Stimulated activated CD4-positive, alpha-beta T cell treated with anti-CD3 and anti-CD28 coated beads, Interleukin-15, amount 100 ng/mL, for 48 hours (primary cell): ENCODE data around the gene PTBP3.
"Not testable (repeated sequence)": the region's sequence is repeated elsewhere in the genome, so short reads cannot be mapped to it uniquely, and the experiment has no call there.

Experiments used
- DNase-seq, 2 donors: peaks; one replicate each; pipeline ENCODE4 v3.0.0-alpha.2; 2020; ENCODE audit warnings: low read depth in 2 of 2

The PTBP3 gene

DNA sequence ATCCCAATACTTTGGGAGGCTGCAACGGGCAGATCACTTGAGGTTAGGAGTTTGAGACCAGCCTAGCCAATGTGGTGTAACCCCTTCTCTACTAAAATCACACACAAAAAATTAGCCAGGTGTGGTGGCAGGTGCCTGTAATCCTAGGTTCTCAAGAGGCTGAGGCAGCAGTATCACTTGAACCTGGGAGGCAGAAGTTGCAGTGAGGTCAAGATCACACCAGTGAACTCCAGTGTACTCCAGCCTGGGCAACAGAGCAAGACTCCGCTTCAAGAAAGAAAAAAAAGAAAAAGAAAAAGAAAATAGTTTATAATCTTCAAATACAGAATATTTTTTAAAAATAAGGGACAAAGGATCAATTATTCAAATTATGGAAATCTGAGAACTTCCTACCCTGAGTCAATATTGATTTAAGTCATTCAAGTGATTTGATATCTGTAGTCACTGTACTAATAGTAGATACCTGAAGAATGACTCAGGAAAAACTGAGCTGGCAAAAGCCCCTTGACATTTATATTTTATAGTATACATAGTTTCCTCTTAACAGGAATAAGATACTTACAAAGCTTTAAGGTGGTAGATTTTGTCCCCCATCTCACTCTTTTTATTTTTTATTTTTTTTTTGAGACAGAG lies 61.8 kb downstream of the PTBP3 start:
- DNase-seq, result no peak

DNA sequence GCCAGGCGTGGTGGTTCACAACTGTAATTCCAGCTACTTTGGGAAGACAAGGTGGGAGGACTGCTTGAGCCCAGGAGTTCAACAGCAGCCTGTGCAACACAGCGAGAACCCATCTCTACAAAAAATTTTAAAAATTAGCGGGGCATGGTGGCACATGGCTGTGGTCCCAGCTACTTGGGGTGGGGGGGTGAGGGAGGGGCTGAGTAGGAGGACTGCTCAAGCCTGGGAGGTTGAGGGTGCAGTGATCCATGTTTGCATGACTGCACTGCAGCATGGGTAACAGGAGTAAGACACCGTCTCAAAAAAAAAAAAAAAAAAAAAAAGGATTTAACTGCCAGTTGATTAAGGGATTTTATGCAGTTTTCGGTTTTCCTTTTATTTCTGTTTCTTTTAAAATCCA lies 65.0 kb downstream of the PTBP3 start:
- DNase-seq, result no peak

GRCh38 chr9:112267086-112267485 lies 66.3 kb downstream of the PTBP3 start:
- DNase-seq, result not testable (repeated sequence)

- DNase-seq, result no peak
Observed at GRCh38 chr9:112265391-112265790, 68.0 kb downstream of the PTBP3 start.

DNA sequence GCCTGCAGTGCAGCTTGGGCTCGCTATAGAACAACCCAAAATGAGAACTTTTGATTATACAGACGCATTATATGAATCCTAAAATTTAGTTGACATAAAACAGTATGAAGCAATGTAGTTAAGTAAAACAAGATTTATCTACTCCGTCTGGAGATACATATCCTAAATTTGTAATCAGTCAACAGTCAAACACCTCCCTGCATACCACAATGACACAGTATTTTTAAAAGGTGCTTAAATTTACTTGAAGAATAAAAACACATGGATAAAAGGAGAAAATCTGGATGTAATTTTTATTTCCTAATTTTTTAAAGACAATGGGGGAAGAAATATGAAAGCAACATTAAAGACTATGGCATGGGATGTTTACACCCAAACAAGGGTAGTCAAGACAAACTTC lies 70.8 kb downstream of the PTBP3 start:
- DNase-seq, result no peak

DNA sequence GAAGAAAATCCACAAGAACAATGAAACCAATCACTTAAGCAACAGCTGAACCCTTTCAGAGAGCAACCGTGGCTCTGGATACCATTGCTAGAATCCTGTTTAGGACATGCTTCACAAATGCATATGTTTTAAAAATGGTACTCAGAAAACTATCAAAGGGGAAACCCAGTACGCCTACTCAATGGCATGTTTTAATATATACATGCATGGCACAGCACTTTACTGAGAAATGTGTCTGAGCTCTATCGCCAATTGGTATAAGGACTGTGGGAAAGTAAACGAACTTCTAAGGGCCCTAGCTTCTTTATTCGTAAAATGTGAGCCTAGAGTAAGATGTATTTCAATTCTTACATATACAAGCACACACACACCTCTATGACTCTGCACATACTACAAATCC lies 72.3 kb downstream of the PTBP3 start:
- no peak for DNase-seq

DNA sequence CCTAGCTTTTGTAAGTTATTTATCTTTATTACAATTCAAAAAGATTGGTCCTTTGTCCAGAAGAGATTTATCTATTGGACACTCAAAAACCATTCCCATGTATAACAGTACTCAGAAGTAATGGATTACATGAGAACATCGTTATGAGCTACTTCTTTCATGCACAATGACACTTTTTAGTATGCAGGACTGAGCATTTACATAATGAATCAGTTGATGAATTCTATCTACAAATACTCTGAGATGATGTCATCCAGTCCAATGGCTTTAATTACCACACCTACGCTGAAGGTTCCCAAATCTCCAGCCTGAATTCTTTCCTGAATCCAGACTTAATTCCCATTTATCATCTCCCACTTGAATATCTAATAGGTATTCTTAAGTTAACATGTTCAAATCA lies 75.3 kb downstream of the PTBP3 start:
- no peak for DNase-seq

- DNase-seq, result no peak
Observed at GRCh38 chr9:112252194-112252593, 81.2 kb downstream of the PTBP3 start.

- DNase-seq, result no peak
Observed at GRCh38 chr9:112249277-112249676, 84.1 kb downstream of the PTBP3 start.

- no peak for DNase-seq
Observed at GRCh38 chr9:112248722-112249121, 84.7 kb downstream of the PTBP3 start.

DNA sequence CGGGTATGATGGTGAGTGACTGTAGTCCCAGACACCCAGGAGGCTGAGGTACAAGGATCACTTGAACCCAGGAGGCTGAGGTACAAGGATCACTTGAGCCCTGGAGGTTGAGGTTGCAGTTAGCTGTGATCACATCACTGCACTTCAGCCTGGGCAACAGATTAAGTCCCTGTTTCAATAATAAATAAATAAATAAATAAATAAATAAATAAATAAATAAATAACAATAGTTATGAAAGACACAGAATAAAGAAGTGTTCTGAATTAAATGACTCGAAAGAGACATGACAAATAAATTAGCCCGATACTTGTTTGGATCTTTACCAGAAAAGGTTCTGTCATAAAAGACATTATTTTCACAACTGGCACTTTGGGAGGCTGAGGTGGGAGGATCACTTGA lies 86.3 kb downstream of the PTBP3 start:
- no peak for DNase-seq

GRCh38 chr9:112245126-112245525 lies 88.3 kb downstream of the PTBP3 start:
- no peak for DNase-seq

DNA sequence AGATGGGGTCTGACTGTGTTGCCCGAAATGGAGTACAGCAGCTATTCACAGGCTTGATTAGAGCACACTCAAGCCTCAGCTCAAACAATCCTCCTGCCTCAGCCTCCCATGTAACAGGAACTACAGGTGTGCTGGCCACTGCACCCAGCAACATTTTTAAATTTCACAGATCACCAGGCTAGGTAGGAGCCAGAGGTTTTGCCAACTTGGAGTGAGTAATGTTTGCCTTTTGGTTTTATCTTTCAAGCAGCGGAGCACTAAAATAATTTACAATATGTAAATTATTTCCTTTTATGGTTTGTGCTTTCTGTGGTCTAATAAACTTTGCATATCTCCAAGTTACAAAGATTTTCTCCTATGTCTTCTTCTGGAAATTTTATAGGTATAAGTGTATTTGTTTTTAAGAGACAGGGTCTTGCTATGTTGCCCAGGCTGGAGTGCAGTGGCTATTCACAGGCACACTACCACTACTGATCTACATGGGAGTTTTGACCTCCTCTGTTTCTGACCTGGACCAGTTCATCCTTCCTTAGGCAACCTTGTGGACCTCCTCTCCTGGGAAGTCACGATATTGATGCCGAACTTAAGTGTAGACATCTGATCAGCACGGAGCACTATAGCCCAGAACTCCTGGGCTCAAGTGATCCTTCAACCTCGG lies 91.1 kb downstream of the PTBP3 start:
- no peak for DNase-seq

DNA sequence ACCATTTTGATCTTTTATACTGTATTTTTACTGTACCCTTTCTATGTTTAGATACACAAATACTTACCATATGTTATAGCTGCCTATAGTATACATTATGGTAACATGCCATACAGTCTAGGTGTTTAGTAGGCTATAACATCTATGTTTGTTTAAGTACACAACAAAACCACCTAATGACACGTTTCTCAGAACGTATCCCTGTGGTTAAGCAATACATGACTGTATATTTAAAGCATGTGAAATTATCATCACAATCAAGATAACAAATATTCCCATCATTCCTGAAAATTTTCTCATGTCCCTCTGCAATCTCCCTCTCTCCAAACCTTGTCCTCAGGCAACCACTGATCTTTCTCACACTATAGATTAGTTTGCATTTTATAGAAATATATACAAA lies 91.9 kb downstream of the PTBP3 start:
- no peak for DNase-seq

- DNase-seq, result no peak
Observed at GRCh38 chr9:112239708-112240107, 93.7 kb downstream of the PTBP3 start.

GRCh38 chr9:112239284-112239683 lies 94.1 kb downstream of the PTBP3 start:
- no peak for DNase-seq

GRCh38 chr9:112234779-112235178 lies 98.6 kb downstream of the PTBP3 start:
- no peak for DNase-seq

GRCh38 chr9:112233769-112234168 lies 99.7 kb downstream of the PTBP3 start:
- DNase-seq, result no peak

DNA sequence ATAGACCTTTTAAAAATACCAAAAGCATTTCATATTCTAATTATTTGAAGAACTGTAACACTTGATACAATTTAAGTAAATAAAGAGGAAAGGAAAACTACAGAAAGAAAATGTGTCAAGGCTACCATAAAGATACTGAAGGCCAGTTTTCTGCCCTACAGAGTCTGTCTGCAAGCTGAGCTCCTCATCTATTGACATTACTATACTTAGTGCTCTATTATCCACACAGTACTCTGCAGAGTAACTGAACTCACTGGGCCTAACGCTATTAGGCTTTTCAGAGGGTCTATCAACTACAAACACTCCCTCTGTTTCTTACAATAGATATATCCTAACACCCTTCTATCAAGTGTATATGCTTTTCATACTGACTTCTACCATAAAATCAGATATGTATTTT lies 101.2 kb downstream of the PTBP3 start:
- DNase-seq, result no peak

GRCh38 chr9:112226091-112226490 lies 107.3 kb downstream of the PTBP3 start:
- no peak for DNase-seq

- no peak for DNase-seq
Observed at GRCh38 chr9:112224401-112225289, 108.8 kb downstream of the PTBP3 start.

DNA sequence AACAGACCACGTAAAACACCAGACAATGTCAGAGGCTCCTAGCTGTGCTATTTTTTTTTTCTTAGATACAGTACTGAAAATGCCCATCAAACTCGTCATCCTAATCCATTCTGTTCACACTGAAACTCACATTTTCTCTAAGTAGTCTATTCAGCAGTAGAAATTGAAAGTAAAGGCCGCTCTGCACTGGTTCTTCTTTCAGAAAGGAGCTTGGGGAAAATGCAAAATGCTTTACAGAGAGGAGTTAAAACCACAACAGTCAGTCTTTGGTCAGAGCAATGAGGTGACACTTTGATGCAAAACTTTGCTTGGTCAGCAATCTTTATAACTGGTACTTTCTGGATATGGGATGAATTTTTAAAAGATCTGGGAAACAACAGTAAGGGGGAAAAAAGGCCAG lies 114.5 kb downstream of the PTBP3 start:
- no peak for DNase-seq

- no peak for DNase-seq
Observed at GRCh38 chr9:112212926-112213325, 120.5 kb downstream of the PTBP3 start.
